Activated T-cell treated with anti-CD3 and anti-CD28 coated beads, Interleukin-2, amount 50 U/mL, for 1 hour (primary cell): Measurements from ENCODE around the gene CYB5A.

ENCODE experiments used
- DNase-seq: peaks from one replicate; pipeline ENCODE4 v3.0.0-alpha.2; 2020

CYB5A gene

DNA sequence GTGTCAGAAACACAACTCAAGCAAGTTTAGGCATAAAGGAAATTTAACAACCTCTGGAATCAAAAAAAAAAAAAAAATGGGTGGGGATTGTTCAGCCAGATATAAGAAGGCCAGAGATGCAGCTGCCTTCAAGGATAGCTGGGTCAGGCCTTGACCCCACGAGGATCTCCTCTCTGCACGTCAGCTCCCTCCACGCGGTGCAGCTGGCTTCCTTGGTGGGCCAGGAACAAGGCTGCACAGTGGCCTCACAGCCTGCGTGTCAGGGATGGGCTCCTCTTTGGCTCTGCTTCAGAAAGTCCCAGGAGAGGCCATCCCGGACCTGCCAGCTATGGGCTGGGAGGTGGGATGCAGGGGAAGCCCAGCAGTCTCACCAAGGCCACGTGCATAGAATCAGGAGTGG lies 88.0 kb downstream of the CYB5A start:
- DNase-seq = no peak
